ENCODE data around the gene RELCH.
A peak's percentile ranks its signal among the peaks of the same experiment; 100 is the strongest.
"Not testable (repeated sequence)": the region's sequence is repeated elsewhere in the genome, so short reads cannot be mapped to it uniquely, and the experiment has no call there.

RELCH gene, protein sequence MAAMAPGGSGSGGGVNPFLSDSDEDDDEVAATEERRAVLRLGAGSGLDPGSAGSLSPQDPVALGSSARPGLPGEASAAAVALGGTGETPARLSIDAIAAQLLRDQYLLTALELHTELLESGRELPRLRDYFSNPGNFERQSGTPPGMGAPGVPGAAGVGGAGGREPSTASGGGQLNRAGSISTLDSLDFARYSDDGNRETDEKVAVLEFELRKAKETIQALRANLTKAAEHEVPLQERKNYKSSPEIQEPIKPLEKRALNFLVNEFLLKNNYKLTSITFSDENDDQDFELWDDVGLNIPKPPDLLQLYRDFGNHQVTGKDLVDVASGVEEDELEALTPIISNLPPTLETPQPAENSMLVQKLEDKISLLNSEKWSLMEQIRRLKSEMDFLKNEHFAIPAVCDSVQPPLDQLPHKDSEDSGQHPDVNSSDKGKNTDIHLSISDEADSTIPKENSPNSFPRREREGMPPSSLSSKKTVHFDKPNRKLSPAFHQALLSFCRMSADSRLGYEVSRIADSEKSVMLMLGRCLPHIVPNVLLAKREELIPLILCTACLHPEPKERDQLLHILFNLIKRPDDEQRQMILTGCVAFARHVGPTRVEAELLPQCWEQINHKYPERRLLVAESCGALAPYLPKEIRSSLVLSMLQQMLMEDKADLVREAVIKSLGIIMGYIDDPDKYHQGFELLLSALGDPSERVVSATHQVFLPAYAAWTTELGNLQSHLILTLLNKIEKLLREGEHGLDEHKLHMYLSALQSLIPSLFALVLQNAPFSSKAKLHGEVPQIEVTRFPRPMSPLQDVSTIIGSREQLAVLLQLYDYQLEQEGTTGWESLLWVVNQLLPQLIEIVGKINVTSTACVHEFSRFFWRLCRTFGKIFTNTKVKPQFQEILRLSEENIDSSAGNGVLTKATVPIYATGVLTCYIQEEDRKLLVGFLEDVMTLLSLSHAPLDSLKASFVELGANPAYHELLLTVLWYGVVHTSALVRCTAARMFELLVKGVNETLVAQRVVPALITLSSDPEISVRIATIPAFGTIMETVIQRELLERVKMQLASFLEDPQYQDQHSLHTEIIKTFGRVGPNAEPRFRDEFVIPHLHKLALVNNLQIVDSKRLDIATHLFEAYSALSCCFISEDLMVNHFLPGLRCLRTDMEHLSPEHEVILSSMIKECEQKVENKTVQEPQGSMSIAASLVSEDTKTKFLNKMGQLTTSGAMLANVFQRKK

GRCh38 chr18:62186774-62187542 lies at the start of gene RELCH, which contains the start of gene PIGN:
TSS of gene RELCH (plus strand) at chr18:62187255. CDS start at chr18:62187506, 251 bp downstream.
TSS of gene PIGN (minus strand) at chr18:62187056. CDS start at chr18:62161353, 25,703 bp downstream.
- peak; percentile 99 for DNase-seq

GRCh38 chr18:62138461-62139235 lies 48.4 kb upstream of the RELCH start:
- DNase-seq, result no peak

- DNase-seq, result no peak
Observed at GRCh38 chr18:62140259-62140658, 46.8 kb upstream of the RELCH start.

- DNase-seq, result no peak
Observed at GRCh38 chr18:62144338-62144737, 42.7 kb upstream of the RELCH start.

DNA sequence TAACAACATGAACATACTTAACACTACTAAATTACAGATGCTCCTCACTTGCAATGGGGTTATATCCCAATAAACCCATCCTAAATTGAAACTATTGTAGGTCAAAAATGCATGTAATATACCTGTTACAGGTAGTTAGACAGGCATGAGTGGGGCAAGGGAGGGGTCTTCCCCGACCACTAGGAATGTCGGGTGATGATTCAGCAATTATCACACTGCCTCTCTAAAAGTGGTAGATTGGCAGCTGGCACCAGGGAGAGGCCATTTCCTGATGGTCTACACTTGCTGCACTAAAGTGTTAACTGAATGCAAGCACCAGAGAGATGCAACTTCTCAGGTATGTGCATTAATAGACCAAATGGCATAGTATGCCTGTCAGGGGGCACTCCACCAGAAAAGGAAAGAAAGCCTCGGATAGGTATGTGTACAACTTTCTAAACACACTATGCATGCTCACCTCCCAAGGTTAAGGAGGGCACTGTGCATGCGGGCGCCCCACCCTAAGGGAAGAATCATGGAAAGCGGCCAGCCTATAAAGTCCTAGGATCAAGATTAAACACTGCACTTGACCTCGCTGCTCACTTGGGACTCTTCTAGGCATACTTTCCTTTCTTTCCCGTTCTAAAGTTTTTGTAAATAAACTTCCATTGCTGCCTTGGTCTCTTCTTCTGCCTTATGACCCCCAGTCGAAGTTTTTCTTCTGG lies 35.8 kb upstream of the RELCH start:
- no peak for DNase-seq

GRCh38 chr18:62152844-62153243 lies 34.2 kb upstream of the RELCH start:
- DNase-seq, result no peak

GRCh38 chr18:62157843-62158242 lies 29.2 kb upstream of the RELCH start:
- DNase-seq, result no peak

GRCh38 chr18:62164310-62164709 lies 22.7 kb upstream of the RELCH start:
- DNase-seq, result no peak

GRCh38 chr18:62164855-62165487 lies 22.1 kb upstream of the RELCH start:
- no peak for DNase-seq

- DNase-seq, result no peak
Observed at GRCh38 chr18:62165583-62165982, 21.5 kb upstream of the RELCH start.

DNA sequence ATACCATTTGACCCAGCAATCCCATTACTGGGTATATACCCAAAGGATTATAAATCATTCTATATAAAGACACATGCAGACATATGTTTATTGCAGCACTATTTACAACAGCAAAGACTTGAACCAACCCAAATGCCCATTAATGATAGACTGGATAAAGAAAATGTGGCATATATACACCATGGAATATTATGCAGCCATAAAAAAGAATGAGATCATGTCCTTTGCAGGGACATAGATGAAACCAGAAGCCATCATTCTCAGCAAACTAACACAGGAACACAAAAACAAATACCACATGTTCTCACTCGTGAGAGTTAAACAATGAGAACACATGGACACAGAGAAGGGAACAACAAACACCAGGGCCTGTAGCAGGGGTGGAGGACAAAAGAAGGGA lies 20.5 kb upstream of the RELCH start:
- not testable (repeated sequence) for DNase-seq

DNA sequence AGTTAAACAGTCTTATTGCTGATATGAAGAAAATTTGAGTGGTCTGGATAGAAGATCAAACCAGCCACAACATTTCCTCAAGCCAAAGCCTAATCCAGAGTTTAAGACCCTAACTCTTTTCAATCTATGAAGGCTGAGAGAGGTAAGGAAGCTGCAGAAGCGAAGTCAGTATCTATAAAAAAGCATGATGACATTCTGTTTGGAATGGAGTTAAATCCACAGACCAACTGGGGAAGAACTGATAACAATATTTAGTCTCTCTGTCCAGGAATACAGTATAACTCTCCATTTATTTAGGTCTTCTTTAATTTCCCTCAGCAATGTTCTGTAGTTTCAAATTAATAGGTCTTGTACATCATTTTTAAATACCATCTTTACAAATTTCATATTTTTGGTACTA lies 16.2 kb upstream of the RELCH start:
- no peak for DNase-seq

DNA sequence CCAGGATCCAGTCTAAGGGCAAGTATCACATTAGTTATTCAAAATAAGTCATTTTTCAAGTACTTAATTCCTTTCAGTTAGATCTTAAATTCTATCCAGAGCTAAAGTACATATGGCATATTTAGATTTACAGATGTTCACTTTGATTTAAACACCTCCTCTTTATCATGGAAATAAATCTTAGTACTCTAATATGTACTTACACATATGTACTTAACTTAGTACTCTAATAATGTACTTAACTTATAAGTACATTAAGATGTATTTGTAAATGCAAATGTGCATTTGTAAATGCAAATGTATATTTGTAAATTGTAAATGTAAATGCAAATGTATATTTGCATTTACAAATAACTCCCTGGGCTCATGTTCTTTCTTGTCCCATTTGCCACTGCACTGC lies 14.8 kb upstream of the RELCH start:
- no peak for DNase-seq

- DNase-seq, result no peak
Observed at GRCh38 chr18:62175521-62175920, 11.5 kb upstream of the RELCH start.

GRCh38 chr18:62177271-62177670 lies 9.8 kb upstream of the RELCH start:
- no peak for DNase-seq

DNA sequence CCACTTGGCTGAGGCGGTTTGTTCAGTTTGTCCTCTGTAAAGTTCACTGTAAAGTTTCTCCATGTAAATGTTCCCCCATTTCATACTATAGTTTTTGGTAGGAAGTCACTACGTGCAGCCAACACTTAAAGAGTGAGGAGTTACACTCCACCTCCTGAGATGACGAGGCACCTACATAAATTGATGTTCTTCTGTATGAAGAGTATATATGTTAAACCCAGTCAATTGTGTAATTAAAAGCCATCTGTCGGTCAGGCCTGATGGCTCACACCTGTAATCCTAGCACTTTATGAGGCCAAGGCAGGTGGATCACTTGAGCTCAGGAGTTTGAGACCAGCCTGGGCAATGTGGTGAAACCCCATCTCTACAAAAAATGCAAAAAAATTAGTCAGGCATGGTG lies 7.8 kb upstream of the RELCH start:
- no peak for DNase-seq

GRCh38 chr18:62182220-62182619 lies 4.8 kb upstream of the RELCH start:
- no peak for DNase-seq

DNA sequence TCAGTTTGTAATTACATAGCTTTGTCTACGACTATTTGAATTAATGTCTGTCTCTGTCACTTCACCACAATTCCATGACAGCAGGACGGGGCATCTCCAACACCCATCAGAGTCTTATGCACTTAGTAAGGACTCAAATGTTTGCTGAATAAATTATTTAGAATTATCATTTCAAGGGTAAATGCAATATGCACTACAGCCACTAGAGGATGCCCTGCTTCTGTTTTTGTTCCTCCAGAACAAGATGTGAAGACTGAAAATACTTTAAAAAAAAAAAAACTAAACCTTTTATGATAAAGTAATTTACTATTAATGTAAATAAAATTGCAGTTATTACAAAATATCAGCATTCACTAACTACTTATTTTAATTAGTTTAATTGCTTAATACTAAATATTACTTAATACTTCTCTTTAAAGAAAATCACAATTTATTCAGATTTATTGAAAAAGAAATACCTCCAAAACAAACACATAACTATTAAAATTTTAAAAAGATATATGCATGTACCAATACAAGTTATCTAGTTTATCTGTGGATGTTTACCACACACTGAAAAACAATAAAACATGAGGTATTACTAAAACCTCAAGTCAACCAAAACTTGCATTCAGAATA lies 3.4 kb upstream of the RELCH start:
- DNase-seq, result peak; percentile 50

- no peak for DNase-seq
Observed at GRCh38 chr18:62186499-62186773, 619 bp upstream of the RELCH start.

Measured in EL (cell line).